ENCODE results near the gene TNFRSF25. TPM values are rescaled to one million over a fixed set of nuclear protein-coding genes. Genes with fewer than 3 reads are reported as not detected.

Gene TNFRSF25
- total and polyA plus RNA-seq, 9 of the 15 experiments (the other 6 are each of a cell fraction or from before 2014, with no cell fraction given): 0.24 to 0.49 TPM; not detected in 7

GRCh38 chr1:6414443-6414844 is 51.5 kb downstream of the TNFRSF25 start (continued):
- TF ChIP-seq JUN (IDR thresholded peaks at IDR 0.05; ENCODE audit: borderline replicate concordance, low read depth, low read length) (0 out of 2 replicates have a peak, but pooled peaks have one; percentile 9), JUN (CRISPR knock-in tag; IDR thresholded peaks at IDR 0.05; ENCODE audit: borderline replicate concordance) (no peak), KLF16 (IDR thresholded peaks at IDR 0.05) (peak; percentile 55; the same call in 1 of the 2 replicates), RB1 (IDR thresholded peaks at IDR 0.05; ENCODE audit: low read depth) (peak; percentile 30; the same call in 1 of the 2 replicates), ETS1 (conservative IDR thresholded peaks at IDR 0.05; ENCODE audit: control insufficient read depth, low read depth, low read length) (0 out of 2 replicates have a peak, but pooled peaks have one; percentile 52), FOXK2 (conservative IDR thresholded peaks at IDR 0.05 in 1 of 2, IDR thresholded peaks at IDR 0.05 in 1 of 2; ENCODE audit: low read depth in 2 of 2) (0 out of 4 replicates have a peak, but pooled peaks of 1 of the 2 experiments have one; percentile 18), XRCC5 (IDR thresholded peaks at IDR 0.05; ENCODE audit: low read depth, low read length) (0 out of 2 replicates have a peak, but pooled peaks have one; percentile 64), ZNF764 (CRISPR knock-in tag; IDR thresholded peaks at IDR 0.05; ENCODE audit: low read depth) (no peak), USF1 (CRISPR knock-in tag; IDR thresholded peaks at IDR 0.05) (peak; percentile 83), ZNF224 (CRISPR knock-in tag; IDR thresholded peaks at IDR 0.05) (no peak), TOE1 (IDR thresholded peaks at IDR 0.05; ENCODE audit: borderline replicate concordance) (peak; percentile 28; the same call in 1 of the 2 replicates), TOE1 (CRISPR knock-in tag; IDR thresholded peaks at IDR 0.05; ENCODE audit: borderline replicate concordance, low read depth) (no peak), ATF1 (CRISPR knock-in tag; IDR thresholded peaks at IDR 0.05) (no peak), ATF1 (tag; IDR thresholded peaks at IDR 0.05) (peak; percentile 21; the same call in 1 of the 2 replicates), CREM (IDR thresholded peaks at IDR 0.05; ENCODE audit: low read depth) (peak; percentile 71), MXI1 (IDR thresholded peaks at IDR 0.05; ENCODE audit: low read depth, low read length) (peak; percentile 77; the same call in 1 of the 2 replicates), CXXC5 (CRISPR knock-in tag; IDR thresholded peaks at IDR 0.05) (peak; percentile 36; the same call in 1 of the 2 replicates), PTBP1 (IDR thresholded peaks at IDR 0.05; ENCODE audit: low read depth, low read length) (no peak), SMAD2 (IDR thresholded peaks at IDR 0.05; ENCODE audit: low read depth, low read length) (no peak), NRF1 (conservative IDR thresholded peaks at IDR 0.05 in 1 of 2, IDR thresholded peaks at IDR 0.05 in 1 of 2) (peak in 1 of 2 experiments; percentile 0; a peak in 1 of 4 replicates), POLR2AphosphoS5 (IDR thresholded peaks at IDR 0.05; ENCODE audit: control insufficient read depth, insufficient read depth, low read depth, low read length) (no peak)
- TF ChIP-seq, protein P1, sequence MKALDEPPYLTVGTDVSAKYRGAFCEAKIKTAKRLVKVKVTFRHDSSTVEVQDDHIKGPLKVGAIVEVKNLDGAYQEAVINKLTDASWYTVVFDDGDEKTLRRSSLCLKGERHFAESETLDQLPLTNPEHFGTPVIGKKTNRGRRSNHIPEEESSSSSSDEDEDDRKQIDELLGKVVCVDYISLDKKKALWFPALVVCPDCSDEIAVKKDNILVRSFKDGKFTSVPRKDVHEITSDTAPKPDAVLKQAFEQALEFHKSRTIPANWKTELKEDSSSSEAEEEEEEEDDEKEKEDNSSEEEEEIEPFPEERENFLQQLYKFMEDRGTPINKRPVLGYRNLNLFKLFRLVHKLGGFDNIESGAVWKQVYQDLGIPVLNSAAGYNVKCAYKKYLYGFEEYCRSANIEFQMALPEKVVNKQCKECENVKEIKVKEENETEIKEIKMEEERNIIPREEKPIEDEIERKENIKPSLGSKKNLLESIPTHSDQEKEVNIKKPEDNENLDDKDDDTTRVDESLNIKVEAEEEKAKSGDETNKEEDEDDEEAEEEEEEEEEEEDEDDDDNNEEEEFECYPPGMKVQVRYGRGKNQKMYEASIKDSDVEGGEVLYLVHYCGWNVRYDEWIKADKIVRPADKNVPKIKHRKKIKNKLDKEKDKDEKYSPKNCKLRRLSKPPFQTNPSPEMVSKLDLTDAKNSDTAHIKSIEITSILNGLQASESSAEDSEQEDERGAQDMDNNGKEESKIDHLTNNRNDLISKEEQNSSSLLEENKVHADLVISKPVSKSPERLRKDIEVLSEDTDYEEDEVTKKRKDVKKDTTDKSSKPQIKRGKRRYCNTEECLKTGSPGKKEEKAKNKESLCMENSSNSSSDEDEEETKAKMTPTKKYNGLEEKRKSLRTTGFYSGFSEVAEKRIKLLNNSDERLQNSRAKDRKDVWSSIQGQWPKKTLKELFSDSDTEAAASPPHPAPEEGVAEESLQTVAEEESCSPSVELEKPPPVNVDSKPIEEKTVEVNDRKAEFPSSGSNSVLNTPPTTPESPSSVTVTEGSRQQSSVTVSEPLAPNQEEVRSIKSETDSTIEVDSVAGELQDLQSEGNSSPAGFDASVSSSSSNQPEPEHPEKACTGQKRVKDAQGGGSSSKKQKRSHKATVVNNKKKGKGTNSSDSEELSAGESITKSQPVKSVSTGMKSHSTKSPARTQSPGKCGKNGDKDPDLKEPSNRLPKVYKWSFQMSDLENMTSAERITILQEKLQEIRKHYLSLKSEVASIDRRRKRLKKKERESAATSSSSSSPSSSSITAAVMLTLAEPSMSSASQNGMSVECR (CRISPR knock-in tag; IDR thresholded peaks at IDR 0.05): peak; percentile 48; the same call in 1 of the 2 replicates
- TF ChIP-seq, protein P2, sequence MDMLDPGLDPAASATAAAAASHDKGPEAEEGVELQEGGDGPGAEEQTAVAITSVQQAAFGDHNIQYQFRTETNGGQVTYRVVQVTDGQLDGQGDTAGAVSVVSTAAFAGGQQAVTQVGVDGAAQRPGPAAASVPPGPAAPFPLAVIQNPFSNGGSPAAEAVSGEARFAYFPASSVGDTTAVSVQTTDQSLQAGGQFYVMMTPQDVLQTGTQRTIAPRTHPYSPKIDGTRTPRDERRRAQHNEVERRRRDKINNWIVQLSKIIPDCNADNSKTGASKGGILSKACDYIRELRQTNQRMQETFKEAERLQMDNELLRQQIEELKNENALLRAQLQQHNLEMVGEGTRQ (CRISPR knock-in tag; IDR thresholded peaks at IDR 0.05): peak; percentile 73
